Colon (tissue), 2 donors: ENCODE data around the gene SLC24A2.

Experiments used
- FAIRE-seq: peaks from 2 replicates; lab custom pipeline; 2012; peaks lifted over from hg19 to GRCh38; lab: Jason Lieb, UNC
- donor health status: control.
- donor health status: control.

Gene SLC24A2

GRCh38 chr9:19757745-19758144, 31.1 kb downstream of the SLC24A2 start:
- FAIRE-seq = no peak

GRCh38 chr9:19754921-19755320, 33.9 kb downstream of the SLC24A2 start:
- FAIRE-seq = no peak

- FAIRE-seq = no peak
Observed at GRCh38 chr9:19748278-19749126, 40.3 kb downstream of the SLC24A2 start.

GRCh38 chr9:19746223-19746622, 42.6 kb downstream of the SLC24A2 start:
- no peak for FAIRE-seq

GRCh38 chr9:19741178-19741577, 47.7 kb downstream of the SLC24A2 start:
- no peak for FAIRE-seq
